ENCODE results near the gene BOLA1.
"Not testable (repeated sequence)": the region's sequence is repeated elsewhere in the genome, so short reads cannot be mapped to it uniquely, and the experiment has no call there.

Gene BOLA1

DNA sequence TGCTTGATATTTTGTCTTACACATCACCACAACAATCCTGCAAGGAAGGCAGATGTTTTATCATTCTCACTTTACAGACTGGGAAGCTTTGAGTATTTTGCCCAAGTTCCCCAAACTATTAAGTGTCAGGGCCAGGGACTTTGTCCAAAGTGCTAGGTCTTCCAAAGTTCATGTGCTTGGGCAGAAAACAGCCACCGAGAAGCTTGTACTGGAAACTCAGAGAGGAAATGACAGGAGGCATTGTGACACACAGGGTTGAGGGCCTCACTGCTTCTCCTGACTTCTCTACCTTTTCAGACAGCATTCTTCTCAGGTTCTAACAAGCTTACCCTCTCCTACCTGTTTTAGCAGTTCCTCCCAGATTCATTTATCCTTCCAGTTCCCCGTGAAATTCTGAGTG is 32.5 kb upstream of the BOLA1 start:
- not testable (repeated sequence) for H4K91ac ChIP-seq (ENCODE audit: low read depth, low read length); H3K27ac ChIP-seq (ENCODE audit: low read depth, low read length); H3K79me2 ChIP-seq (ENCODE audit: control insufficient read depth, insufficient read depth, low read length, poor library complexity); H3K18ac ChIP-seq (ENCODE audit: low read length); H3K4me3 ChIP-seq (ENCODE audit: low read depth, low read length); H3K9me3 ChIP-seq (ENCODE audit: insufficient read depth, low read depth, low read length); H3K4ac ChIP-seq (ENCODE audit: low read depth, low read length); H3K4me2 ChIP-seq (ENCODE audit: low read length); H4K8ac ChIP-seq (ENCODE audit: low read depth, low read length); H3K23ac ChIP-seq (ENCODE audit: low read length); H4K12ac ChIP-seq (ENCODE audit: low read depth, low read length); DNase-seq; H3K79me1 ChIP-seq (ENCODE audit: low read length); H2BK12ac ChIP-seq (ENCODE audit: low read length); H2BK120ac ChIP-seq (ENCODE audit: insufficient read depth, low read length, poor library complexity); H3K9ac ChIP-seq (ENCODE audit: low read length); H3K14ac ChIP-seq (ENCODE audit: low read length); H3K27me3 ChIP-seq (ENCODE audit: insufficient read depth, low read length); H3K4me1 ChIP-seq (ENCODE audit: control insufficient read depth in 1 of 2, insufficient read depth in 2 of 2, low read length in 2 of 2); H2BK5ac ChIP-seq (ENCODE audit: low read depth, low read length, poor library complexity); H3K36me3 ChIP-seq (ENCODE audit: control insufficient read depth in 1 of 2, insufficient read depth in 2 of 2, low read length in 2 of 2); H2AFZ ChIP-seq (ENCODE audit: insufficient read depth, low read length, poor library complexity); H2AK5ac ChIP-seq (ENCODE audit: low read length)
- WGBS (ENCODE audit: extremely low coverage, insufficient coverage, insufficient read length), result no CpG with 5 or more reads among the region's 2 CpGs

DNA sequence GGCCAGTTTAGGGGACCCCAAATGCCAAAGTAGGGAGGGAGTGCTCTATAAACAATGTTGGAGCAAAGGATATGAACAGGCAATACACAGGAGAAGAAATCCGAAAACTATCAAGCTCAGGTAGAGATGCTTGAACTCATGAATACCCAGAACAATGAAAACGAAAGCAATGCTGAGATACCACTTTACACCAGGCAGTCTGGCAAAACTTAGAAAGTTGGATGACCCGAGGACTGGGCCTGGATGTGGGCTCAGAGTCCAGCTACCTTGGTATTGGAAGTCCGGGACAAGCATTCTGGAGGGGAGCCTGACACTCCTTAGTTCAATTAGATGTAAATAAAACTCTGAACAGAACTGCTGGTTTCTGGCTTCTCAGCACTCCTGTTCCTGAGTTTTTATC is 26.3 kb upstream of the BOLA1 start:
- not testable (repeated sequence) for H3K23ac ChIP-seq (ENCODE audit: low read length); H3K4me3 ChIP-seq (ENCODE audit: low read depth, low read length); H3K36me3 ChIP-seq (ENCODE audit: control insufficient read depth in 1 of 2, insufficient read depth in 2 of 2, low read length in 2 of 2); H3K14ac ChIP-seq (ENCODE audit: low read length); H2BK12ac ChIP-seq (ENCODE audit: low read length); H2AK5ac ChIP-seq (ENCODE audit: low read length); H4K12ac ChIP-seq (ENCODE audit: low read depth, low read length); H2AFZ ChIP-seq (ENCODE audit: insufficient read depth, low read length, poor library complexity); H2BK120ac ChIP-seq (ENCODE audit: insufficient read depth, low read length, poor library complexity); H3K4ac ChIP-seq (ENCODE audit: low read depth, low read length); H3K79me1 ChIP-seq (ENCODE audit: low read length); H4K8ac ChIP-seq (ENCODE audit: low read depth, low read length); DNase-seq; H3K4me2 ChIP-seq (ENCODE audit: low read length); H2BK5ac ChIP-seq (ENCODE audit: low read depth, low read length, poor library complexity); H3K4me1 ChIP-seq (ENCODE audit: control insufficient read depth in 1 of 2, insufficient read depth in 2 of 2, low read length in 2 of 2); H4K91ac ChIP-seq (ENCODE audit: low read depth, low read length); H3K79me2 ChIP-seq (ENCODE audit: control insufficient read depth, insufficient read depth, low read length, poor library complexity); H3K9me3 ChIP-seq (ENCODE audit: insufficient read depth, low read depth, low read length); H3K18ac ChIP-seq (ENCODE audit: low read length); H3K27me3 ChIP-seq (ENCODE audit: insufficient read depth, low read length); H3K27ac ChIP-seq (ENCODE audit: low read depth, low read length); H3K9ac ChIP-seq (ENCODE audit: low read length)
- WGBS (ENCODE audit: extremely low coverage, insufficient coverage, insufficient read length), result no CpG with 5 or more reads among the region's 4 CpGs

DNA sequence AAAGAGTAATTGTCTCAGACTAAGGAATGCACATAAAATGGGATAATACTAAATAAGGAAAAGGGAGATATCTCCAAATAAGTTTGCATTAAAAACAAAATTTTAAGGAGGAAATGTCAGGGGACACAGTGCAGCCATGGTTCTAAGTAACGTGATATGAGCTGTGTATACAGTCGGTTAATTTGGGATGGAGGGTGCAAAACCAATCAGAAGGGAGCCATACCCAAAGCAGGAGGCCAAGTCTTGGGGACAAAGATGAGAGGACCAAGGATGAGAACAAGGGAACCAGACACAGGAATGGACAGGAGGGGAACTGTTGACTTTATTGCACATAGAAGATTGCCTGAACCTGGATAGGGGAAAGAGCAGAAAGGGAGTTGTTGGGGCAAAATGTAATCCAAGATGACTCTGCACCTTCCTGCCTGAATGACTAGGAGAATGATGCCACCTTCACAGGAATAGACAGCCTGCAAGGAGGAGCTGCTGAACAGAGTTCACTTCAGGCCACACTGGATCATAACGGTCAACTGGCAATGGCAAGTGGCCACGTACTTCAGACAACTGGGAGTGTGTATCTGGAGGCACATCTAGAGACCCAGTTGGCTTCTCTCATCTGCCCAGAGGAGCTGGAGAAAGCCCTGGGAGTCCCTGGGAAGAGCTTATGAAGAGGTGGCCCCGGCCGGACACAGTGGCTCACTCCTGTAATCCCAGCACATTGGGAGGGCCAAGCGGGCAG is 22.0 kb upstream of the BOLA1 start:
- Histone ChIP-seq H4K12ac (ENCODE audit: low read depth, low read length) (no peak overlapping the region), H3K36me3 (ENCODE audit: control insufficient read depth in 1 of 2, insufficient read depth in 2 of 2, low read length in 2 of 2) (no peaks in the 10 kb centered on the region), H3K9ac (ENCODE audit: low read length) (no peak overlapping the region), H3K4ac (ENCODE audit: low read depth, low read length) (no peak overlapping the region), H3K14ac (ENCODE audit: low read length) (no peak overlapping the region), H3K79me2 (ENCODE audit: control insufficient read depth, insufficient read depth, low read length, poor library complexity) (no peaks in the 10 kb centered on the region), H2AFZ (ENCODE audit: insufficient read depth, low read length, poor library complexity) (no peak overlapping the region), H3K79me1 (ENCODE audit: low read length) (no peaks in the 10 kb centered on the region), H4K8ac (ENCODE audit: low read depth, low read length) (no peak overlapping the region), H3K4me1 (ENCODE audit: control insufficient read depth in 1 of 2, insufficient read depth in 2 of 2, low read length in 2 of 2) (no peaks in the 10 kb centered on the region), H3K27me3 (ENCODE audit: insufficient read depth, low read length) (no peaks in the 10 kb centered on the region), H2BK12ac (ENCODE audit: low read length) (no peak overlapping the region), H3K9me3 (ENCODE audit: insufficient read depth, low read depth, low read length) (no peaks in the 10 kb centered on the region), H2AK5ac (ENCODE audit: low read length) (no peak overlapping the region), H4K91ac (ENCODE audit: low read depth, low read length) (no peak overlapping the region), H3K4me3 (ENCODE audit: low read depth, low read length) (no peak overlapping the region), H2BK5ac (ENCODE audit: low read depth, low read length, poor library complexity) (no peak overlapping the region), H3K23ac (ENCODE audit: low read length) (no peak overlapping the region), H3K27ac (ENCODE audit: low read depth, low read length) (no peak overlapping the region), H2BK120ac (ENCODE audit: insufficient read depth, low read length, poor library complexity) (no peak overlapping the region), H3K4me2 (ENCODE audit: low read length) (no peak overlapping the region), H3K18ac (ENCODE audit: low read length) (no peak overlapping the region)
- DNase-seq, result no peak
- WGBS (ENCODE audit: extremely low coverage, insufficient coverage, insufficient read length), result no CpG with 5 or more reads among the region's 7 CpGs

DNA sequence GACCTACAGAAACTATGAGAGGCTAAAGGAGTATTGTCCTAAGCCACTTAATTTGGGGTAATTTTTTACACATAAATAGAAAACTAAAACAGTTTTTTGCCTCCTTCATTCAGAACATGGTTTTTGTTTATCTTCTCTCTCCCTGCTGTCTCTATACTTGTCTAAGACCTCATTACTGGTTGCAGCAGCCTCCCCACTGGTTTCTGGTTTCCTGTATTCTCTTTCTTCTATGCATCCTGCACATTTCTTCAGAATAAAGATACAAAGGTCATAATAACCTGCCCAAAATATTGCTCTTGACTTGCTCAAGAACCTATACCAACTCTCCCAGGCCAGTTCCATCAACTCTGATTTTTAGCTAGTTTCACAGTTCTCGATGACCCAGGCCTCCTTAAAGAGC is 19.8 kb upstream of the BOLA1 start:
- Histone ChIP-seq H3K14ac (ENCODE audit: low read length) (no peak overlapping the region), H2BK12ac (ENCODE audit: low read length) (no peak overlapping the region), H3K36me3 (ENCODE audit: control insufficient read depth in 1 of 2, insufficient read depth in 2 of 2, low read length in 2 of 2) (no peaks in the 10 kb centered on the region), H4K91ac (ENCODE audit: low read depth, low read length) (no peak overlapping the region), H3K4me1 (ENCODE audit: control insufficient read depth in 1 of 2, insufficient read depth in 2 of 2, low read length in 2 of 2) (peaks cover 0 to 2% of the 10 kb centered on the region in 2 experiments), H3K18ac (ENCODE audit: low read length) (no peak overlapping the region), H2BK120ac (ENCODE audit: insufficient read depth, low read length, poor library complexity) (no peak overlapping the region), H2BK5ac (ENCODE audit: low read depth, low read length, poor library complexity) (no peak overlapping the region), H3K9me3 (ENCODE audit: insufficient read depth, low read depth, low read length) (no peaks in the 10 kb centered on the region), H3K79me2 (ENCODE audit: control insufficient read depth, insufficient read depth, low read length, poor library complexity) (no peaks in the 10 kb centered on the region), H3K9ac (ENCODE audit: low read length) (no peak overlapping the region), H3K23ac (ENCODE audit: low read length) (no peak overlapping the region), H2AFZ (ENCODE audit: insufficient read depth, low read length, poor library complexity) (no peak overlapping the region), H3K4me2 (ENCODE audit: low read length) (no peak overlapping the region), H4K8ac (ENCODE audit: low read depth, low read length) (no peak overlapping the region), H4K12ac (ENCODE audit: low read depth, low read length) (no peak overlapping the region), H3K4me3 (ENCODE audit: low read depth, low read length) (no peak overlapping the region), H3K27ac (ENCODE audit: low read depth, low read length) (no peak overlapping the region), H3K27me3 (ENCODE audit: insufficient read depth, low read length) (no peaks in the 10 kb centered on the region), H2AK5ac (ENCODE audit: low read length) (no peak overlapping the region), H3K4ac (ENCODE audit: low read depth, low read length) (no peak overlapping the region), H3K79me1 (ENCODE audit: low read length) (no peaks in the 10 kb centered on the region)
- no peak for DNase-seq
- WGBS (ENCODE audit: extremely low coverage, insufficient coverage, insufficient read length), result no CpG with 5 or more reads among the region's 1 CpG

Data from trophoblast cell (in vitro differentiated cells and primary cell).